Thoracic aorta (tissue), 2 donors: ENCODE results near the gene FCER2. TPM values are rescaled to one million over a fixed set of nuclear protein-coding genes. Genes with fewer than 3 reads are reported as not detected.

ENCODE experiments used
- ATAC-seq: fragments of 150-250 bp; one replicate; pipeline ENCODE4 v1.8.0; 2017; ENCODE audit warnings: low read depth; ENCODE audit not compliant: insufficient number of reproducible peaks, low FRiP score
- DNase-seq: peaks from one replicate; pipeline ENCODE4 v3.0.0-alpha.2; 2020; ENCODE audit warnings: low spot score
- H3K27ac ChIP-seq, 2 donors: fragments of 200-600 bp; sonication (generic); 1 replicate in 1 of 2; 2 replicates in 1 of 2; pipeline ENCODE4 v1.5.1; 2016; ENCODE audit warnings: mild to moderate bottlenecking in 2 of 2, moderate library complexity in 2 of 2
- H3K27me3 ChIP-seq: fragments of 200-600 bp; sonication (generic); replicated peaks from 2 replicates; pipeline ENCODE4 v1.6.0; 2016; ENCODE audit warnings: mild to moderate bottlenecking; ENCODE audit not compliant: insufficient read depth
- H3K36me3 ChIP-seq: fragments of 200-600 bp; sonication (generic); one replicate; pipeline ENCODE4 v1.5.1; 2016
- H3K4me1 ChIP-seq, 2 donors: fragments of 200-600 bp; sonication (generic); 1 replicate in 1 of 2; 2 replicates in 1 of 2; pipeline versions ENCODE4 v1.5.1 to v1.6.0; 2016; ENCODE audit warnings: low read depth in 2 of 2, mild to moderate bottlenecking in 1 of 2; ENCODE audit not compliant: control insufficient read depth in 1 of 2
- H3K4me3 ChIP-seq: fragments of 200-600 bp; sonication (generic); 2 replicates; pipeline ENCODE4 v1.5.1; 2016; ENCODE audit warnings: mild to moderate bottlenecking
- H3K9me3 ChIP-seq: fragments of 200-600 bp; sonication (generic); 2 replicates; pipeline ENCODE4 v1.5.1; 2016
- total RNA-seq, 2 donors: library from RNA; depleted of rRNA; stranded (reverse); fragments of >200 nt; gene quantifications; one replicate each; pipeline versions ENCODE4 v1.1.0 to v1.2.3, GENCODE V29; 2016
- TF ChIP-seq, protein P1 (sequence below): fragments of 200-600 bp; sonication (generic); IDR thresholded peaks from one replicate; pipeline ENCODE4 v1.5.1; 2019; ENCODE audit warnings: antibody characterized with exemption

Gene FCER2
- total RNA-seq, 2 donors from 2014 or later: 1.4 to 1.5 TPM

DNA sequence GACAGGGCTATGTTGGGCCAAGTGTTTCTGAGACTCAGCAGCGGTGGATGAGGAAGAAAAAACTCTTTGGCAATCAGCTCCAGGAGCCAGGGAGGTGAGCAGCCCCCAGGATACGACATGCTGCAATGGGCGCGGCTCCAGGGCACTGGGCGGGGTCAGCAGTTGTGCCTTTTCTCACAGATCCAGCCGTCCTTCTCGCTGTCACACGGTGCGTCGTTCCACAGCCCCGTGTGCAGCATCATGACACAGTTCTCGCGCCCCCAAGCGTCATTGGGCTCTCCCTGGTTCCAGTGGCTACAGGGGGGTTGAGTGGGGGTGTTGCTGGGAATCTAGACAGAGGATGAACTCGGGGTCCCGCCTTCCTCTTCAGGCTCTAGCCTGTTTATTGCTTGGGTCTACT, 27.3 kb upstream of the FCER2 start:
- DNase-seq (no peak), ATAC-seq (no peak)
- H3K27me3 ChIP-seq: no peaks in the 10 kb centered on the region
- TF ChIP-seq, protein P1, sequence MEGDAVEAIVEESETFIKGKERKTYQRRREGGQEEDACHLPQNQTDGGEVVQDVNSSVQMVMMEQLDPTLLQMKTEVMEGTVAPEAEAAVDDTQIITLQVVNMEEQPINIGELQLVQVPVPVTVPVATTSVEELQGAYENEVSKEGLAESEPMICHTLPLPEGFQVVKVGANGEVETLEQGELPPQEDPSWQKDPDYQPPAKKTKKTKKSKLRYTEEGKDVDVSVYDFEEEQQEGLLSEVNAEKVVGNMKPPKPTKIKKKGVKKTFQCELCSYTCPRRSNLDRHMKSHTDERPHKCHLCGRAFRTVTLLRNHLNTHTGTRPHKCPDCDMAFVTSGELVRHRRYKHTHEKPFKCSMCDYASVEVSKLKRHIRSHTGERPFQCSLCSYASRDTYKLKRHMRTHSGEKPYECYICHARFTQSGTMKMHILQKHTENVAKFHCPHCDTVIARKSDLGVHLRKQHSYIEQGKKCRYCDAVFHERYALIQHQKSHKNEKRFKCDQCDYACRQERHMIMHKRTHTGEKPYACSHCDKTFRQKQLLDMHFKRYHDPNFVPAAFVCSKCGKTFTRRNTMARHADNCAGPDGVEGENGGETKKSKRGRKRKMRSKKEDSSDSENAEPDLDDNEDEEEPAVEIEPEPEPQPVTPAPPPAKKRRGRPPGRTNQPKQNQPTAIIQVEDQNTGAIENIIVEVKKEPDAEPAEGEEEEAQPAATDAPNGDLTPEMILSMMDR: no peak
- no peak overlapping the region for H3K4me3 ChIP-seq
- no peaks in the 10 kb centered on the region for H3K9me3 ChIP-seq
- no peaks in the 10 kb centered on the region for H3K4me1 ChIP-seq
- H3K36me3 ChIP-seq: no peaks in the 10 kb centered on the region
- H3K27ac ChIP-seq: no peak overlapping the region

DNA sequence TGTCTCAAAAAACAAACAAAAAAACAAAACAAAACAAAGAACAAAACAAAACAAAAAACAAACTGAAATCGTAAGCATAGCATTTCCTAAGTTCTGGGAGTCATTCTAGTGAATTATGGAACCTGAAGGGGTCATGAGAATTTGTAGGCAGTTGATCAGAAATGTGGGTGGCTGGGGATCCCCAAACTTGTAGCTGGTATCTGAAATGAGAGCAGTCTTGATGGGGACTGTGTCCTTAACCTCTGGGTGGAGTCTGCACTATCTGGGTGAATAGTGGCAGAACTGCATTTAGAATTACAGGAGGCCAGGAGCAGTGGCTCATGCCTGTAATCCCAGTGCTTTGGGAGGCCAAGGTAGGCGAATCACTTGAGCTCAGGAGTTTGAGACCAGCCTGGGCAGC, 23.9 kb upstream of the FCER2 start:
- Histone ChIP-seq H3K4me3 (no peak overlapping the region), H3K4me1 (no peaks in the 10 kb centered on the region), H3K36me3 (no peaks in the 10 kb centered on the region), H3K27me3 (no peaks in the 10 kb centered on the region), H3K9me3 (no peaks in the 10 kb centered on the region), H3K27ac (no peak overlapping the region)
- DNase-seq (no peak), ATAC-seq (no peak)
- TF ChIP-seq, protein P1: no peak

DNA sequence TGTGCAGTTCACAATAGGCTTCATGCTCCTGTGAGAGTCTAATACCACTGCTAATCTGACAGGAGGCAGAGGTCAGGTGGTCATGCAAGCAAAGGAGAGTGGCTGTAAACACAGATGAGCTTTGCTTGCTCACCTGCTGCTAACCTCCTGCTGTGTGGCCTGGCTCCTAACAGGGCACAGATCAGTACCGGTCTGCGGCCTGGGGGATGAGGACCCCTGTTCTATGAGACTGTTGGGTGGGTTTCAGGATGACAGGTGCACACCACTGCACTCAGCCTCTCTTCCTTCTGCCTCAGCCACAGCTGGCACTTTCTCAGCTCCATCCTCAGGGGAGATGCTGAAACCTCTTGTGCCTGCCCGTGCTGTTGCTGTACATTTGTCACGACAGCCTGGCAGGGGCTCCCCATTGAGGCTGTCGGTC, 20.3 kb upstream of the FCER2 start:
- DNase-seq (no peak), ATAC-seq (no peak)
- no peak overlapping the region for H3K27ac ChIP-seq
- H3K36me3 ChIP-seq: no peaks in the 10 kb centered on the region
- no peaks in the 10 kb centered on the region for H3K27me3 ChIP-seq
- TF ChIP-seq, protein P1: no peak
- H3K4me3 ChIP-seq: no peak overlapping the region
- H3K9me3 ChIP-seq: no peaks in the 10 kb centered on the region
- H3K4me1 ChIP-seq: no peaks in the 10 kb centered on the region

DNA sequence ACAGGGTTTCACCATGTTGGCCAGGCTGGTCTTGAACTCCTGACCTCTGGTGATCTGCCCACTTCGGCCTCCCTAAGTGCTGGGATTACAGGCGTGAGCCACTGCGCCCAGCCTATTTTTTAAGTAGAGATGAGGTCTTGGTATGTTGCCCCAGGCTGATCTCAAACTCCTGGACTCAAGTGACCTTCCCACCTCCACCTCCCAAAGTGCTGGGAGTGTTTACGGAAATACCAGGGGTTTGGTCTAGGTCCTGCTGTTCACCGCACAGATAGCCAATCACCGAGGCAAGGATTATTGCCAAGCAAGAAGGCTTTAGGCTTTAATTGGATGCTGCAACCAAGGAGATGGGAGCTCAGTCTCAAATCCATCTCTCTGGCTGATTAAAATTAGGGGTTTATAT, 18.4 kb upstream of the FCER2 start:
- H3K27me3 ChIP-seq: no peaks in the 10 kb centered on the region
- no peak overlapping the region for H3K4me3 ChIP-seq
- no peaks in the 10 kb centered on the region for H3K4me1 ChIP-seq
- DNase-seq (no peak), ATAC-seq (no peak)
- no peaks in the 10 kb centered on the region for H3K9me3 ChIP-seq
- no peaks in the 10 kb centered on the region for H3K36me3 ChIP-seq
- no peak overlapping the region for H3K27ac ChIP-seq
- TF ChIP-seq, protein P1: no peak

DNA sequence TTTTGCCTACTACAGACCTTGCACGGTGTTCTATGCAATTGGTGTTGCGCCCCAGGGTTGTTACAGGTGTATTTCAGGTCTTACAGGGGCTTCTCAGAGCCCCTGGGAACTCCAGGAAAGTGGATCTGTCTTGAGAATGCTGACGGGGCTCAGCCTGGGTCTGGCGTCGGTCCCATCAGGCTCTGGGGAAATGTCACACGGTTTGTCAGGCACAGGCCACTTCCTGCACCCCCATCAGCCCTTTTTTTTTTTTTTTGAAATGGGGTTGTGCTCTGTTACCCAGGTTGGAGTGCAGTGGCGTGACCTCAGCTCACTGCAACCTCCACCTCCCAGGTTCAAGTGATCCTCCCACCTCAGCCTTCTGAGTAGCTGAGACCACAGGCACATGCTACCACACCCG, 16.7 kb upstream of the FCER2 start:
- no peak for ATAC-seq
- no peaks in the 10 kb centered on the region for H3K4me1 ChIP-seq
- H3K36me3 ChIP-seq: no peaks in the 10 kb centered on the region
- H3K27ac ChIP-seq: no peak overlapping the region
- H3K9me3 ChIP-seq: no peaks in the 10 kb centered on the region
- no peak overlapping the region for H3K4me3 ChIP-seq
- TF ChIP-seq, protein P1: no peak
- no peak for DNase-seq
- no peaks in the 10 kb centered on the region for H3K27me3 ChIP-seq
